NOMO-1 treated with dmso at 0.1 percent for 144 hours (cell line): ENCODE measurements around the gene HOXC4.

Experiments used
- DNase-seq: peaks from one replicate; lab custom pipeline; 2025; ENCODE audit not compliant: unreplicated experiment; lab: John Stamatoyannopoulos, UW

The HOXC4 gene

GRCh38 chr12:54053751-54054741 lies at the start of gene HOXC4:
Gene HOXC4 (plus strand): TSS chr12:54053835. CDS start chr12:54053923, 88 bp downstream.
- DNase-seq: peak; percentile 65

GRCh38 chr12:54004063-54004840 lies 49.4 kb upstream of the HOXC4 start:
- no peak for DNase-seq

- DNase-seq: no peak
Observed at GRCh38 chr12:54004841-54005530, 48.6 kb upstream of the HOXC4 start.

DNA sequence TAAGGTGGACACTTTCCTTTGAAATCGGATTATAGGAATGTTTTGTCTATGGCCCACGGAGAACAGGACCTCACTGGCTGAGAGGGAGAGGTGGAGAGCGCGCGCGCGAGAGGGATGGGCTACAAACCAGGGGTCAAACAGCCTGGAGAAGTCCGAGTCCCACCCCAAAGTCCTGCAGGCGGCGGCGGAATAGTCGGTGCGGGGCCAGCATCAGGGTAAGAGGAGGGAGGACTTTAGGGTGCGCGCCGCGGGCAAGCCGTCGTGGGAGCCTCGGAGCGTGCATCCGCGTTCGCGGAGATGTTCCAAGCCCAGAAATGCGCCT lies 48.1 kb upstream of the HOXC4 start:
- no peak for DNase-seq

- peak; percentile 30 for DNase-seq
Observed at GRCh38 chr12:54005853-54006558, 47.6 kb upstream of the HOXC4 start.

- no peak for DNase-seq
Observed at GRCh38 chr12:54006559-54007220, 46.9 kb upstream of the HOXC4 start.

DNA sequence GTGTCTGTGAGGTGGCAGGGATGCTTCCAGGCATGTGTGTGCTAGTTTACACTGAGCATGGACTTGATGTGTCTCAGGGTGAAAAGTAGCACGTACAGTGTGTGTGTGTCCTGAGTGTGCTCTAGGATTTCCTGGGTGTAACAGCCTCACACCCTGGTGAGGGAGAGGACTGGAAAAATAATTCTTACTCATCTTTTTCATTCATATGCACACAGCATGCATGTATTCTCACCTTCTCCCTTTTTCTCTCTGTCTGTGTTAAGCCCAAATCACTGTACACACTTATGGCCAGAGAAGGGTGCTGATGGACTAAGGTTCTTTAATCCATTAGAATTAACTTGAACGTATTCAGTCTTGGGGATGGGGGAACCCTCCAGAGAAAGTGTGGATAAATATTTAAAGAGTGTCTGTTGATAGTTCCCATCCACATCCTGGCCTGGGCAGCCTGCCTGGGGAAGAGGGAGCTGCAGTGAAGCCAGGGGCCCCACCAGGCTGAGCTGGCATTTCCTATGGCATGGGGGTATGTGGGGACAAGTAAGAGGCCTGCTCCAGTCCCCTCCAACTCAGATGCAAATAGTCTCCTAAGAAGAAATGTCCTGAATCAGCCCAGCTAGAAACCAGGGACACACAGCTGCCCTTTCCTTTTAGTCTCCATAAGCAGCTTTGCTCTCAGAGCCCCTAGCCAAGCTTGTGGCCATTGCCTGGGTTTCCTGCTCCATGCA lies 45.9 kb upstream of the HOXC4 start:
- no peak for DNase-seq

DNA sequence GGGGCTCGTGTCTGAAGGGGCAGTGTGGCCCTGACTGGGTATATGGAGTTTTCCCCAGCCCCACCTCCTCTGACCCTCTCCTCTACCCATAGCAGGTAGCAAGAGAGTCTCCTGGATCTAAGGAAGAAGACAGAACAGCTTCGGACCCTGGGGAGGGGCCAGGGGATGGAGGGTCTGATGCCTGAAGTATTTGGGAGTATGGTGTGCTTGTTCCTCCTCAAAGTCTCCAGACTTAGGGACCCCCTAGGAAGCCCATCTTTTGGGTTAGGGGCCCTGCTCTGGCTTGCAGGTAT lies 45.4 kb upstream of the HOXC4 start:
- no peak for DNase-seq

DNA sequence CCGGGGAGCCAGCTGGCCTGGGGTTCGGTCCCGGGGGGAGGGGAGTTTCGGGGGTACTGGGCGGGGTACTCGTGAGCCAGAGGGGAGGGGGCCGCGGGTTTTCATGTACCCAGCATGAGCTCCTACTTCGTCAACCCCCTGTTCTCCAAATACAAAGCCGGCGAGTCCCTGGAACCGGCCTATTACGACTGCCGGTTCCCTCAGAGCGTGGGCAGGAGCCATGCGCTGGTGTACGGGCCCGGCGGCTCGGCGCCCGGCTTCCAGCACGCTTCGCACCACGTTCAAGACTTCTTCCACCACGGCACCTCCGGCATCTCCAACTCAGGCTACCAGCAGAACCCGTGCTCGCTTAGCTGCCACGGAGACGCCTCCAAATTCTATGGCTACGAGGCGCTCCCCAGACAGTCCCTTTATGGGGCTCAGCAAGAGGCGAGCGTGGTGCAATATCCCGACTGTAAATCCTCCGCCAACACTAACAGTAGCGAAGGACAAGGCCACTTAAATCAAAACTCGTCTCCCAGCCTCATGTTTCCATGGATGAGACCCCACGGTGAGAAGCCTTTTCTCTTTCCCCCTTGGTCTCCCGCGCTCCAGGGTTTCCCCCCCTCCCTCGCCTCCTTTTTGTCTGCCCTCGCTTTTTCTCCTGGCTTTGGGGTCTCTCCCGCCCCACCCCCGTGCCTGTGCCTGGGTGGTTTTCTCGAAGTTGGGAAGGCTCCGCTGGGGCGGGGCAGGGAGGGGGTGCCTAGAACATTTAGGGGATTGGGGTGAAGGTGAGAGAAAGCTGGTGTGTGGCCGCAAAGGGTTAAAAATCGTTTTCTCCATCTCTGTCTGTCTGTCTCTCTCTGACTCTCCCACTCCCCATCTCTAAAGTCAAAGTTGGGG lies 44.2 kb upstream of the HOXC4 start:
- DNase-seq: no peak

GRCh38 chr12:54010053-54010971 lies 43.3 kb upstream of the HOXC4 start:
- DNase-seq: no peak

DNA sequence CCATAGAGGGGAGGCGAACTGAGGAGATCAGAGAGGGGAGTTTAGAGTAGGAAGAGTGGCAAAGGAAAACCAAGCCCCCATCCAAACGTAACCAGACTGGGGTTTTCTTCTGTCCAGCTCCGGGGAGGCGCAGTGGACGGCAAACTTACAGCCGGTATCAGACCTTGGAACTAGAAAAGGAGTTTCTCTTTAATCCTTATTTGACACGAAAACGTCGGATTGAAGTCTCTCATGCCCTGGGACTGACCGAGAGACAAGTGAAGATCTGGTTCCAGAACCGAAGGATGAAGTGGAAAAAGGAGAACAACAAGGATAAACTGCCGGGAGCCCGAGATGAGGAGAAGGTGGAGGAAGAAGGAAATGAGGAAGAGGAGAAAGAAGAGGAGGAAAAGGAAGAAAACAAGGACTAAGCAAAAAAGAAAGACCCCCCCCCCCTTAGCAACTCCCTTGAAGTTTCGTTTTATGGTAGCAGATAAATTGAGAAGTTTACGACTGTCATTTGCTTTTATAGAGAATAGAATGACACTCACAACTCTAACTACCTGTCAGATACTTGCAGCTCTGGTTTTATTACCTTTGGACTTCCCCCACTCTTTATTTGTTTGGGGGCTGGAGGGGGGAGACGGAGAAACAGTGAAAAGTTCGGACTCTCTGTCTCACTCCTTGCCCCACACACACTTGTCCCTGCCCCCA lies 42.5 kb upstream of the HOXC4 start:
- DNase-seq: no peak

DNA sequence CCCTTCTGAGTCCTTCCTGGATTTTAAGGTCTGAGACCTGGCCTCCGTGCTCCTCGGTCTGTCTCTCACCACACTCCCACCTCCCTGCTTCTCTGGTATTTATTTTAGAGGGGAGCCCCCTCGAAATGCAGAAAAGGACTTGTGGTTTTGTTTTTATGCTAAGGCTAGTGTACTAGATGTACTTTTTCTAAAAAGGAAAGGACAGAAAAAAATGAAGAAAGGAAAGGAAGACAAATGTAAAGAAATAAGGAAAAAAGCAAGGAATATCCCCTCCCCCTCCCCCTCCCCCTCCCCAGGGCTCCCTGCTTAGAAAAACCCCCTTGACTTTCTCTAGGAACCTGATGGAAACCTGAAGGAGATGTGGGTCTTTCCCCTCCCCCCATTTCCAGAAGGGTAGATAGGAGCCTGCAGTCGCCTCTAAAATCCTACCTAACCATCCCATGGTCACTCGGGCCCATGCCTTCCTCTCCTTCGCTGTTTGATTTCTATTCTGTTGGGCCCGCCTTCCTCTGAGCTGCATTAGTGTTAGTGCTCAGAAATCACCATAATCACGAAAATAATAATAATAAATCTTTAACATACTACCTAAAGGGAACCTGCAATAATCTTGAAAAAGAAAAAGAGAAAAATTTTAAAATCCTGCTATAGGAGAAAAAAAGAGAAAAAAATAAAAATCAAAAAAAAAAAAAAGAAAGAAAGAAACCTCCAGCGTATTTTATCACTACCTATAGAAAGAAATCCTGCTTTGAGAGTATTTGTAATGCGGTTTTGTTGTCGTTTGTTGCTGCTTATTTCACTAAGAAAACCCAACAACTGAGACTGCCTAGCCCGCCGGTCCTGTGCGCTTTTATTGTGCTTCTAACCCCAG lies 41.7 kb upstream of the HOXC4 start:
- DNase-seq: no peak

DNA sequence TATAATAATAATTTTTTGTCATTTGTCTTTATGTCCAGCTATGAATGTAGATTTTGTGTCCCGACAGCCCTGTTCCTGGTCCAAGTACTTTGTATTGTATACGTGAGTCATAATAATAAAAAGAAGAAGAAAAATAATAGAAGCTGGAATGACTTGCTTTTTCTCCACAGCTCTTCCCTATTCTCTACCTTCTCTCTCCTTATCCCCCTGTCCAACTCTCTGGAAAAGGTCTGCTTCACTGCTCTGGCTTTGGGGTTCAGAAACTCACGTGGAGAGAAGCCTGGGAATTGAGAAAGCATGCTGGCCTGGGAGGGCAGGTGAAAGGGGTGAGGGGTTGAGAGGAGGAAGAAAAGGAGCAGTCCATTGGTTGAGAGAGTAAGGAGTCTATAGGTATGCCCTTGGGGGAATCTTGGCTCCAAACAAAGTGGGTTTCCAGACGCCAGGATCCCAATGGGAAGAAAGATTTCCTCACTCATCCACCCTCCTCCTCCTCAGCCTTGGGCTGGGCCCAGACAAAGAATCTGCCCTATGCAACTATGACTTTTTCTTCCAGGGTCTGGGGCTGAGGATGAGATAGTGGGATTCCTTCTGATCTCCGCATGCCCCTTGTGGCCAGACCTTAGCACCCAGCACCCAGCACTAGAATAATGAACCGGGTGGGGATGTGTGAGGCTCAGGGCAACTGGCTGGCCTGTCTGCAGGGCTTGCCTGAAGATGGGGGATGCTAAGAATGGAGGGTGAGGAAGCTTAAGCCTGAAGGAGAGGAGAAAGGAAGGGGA lies 40.8 kb upstream of the HOXC4 start:
- DNase-seq: no peak

GRCh38 chr12:54014377-54015017 lies 39.1 kb upstream of the HOXC4 start:
- DNase-seq: no peak
